Left forelimb (tissue), 1 donor: ENCODE data around the gene PDGFA.

Experiments used
- DNase-seq: peaks from one replicate; pipeline ENCODE4 v3.0.0-alpha.2; 2018; ENCODE audit warnings: low spot score

PDGFA gene

GRCh38 chr7:489876-490275 lies 29.8 kb downstream of the PDGFA start:
- no peak for DNase-seq

- no peak for DNase-seq
Observed at GRCh38 chr7:486216-486743, 33.4 kb downstream of the PDGFA start.

GRCh38 chr7:485188-486081 lies 34.2 kb downstream of the PDGFA start:
- no peak for DNase-seq

GRCh38 chr7:484356-485101 lies 35.1 kb downstream of the PDGFA start:
- no peak for DNase-seq

- no peak for DNase-seq
Observed at GRCh38 chr7:483656-484355, 35.8 kb downstream of the PDGFA start.

- DNase-seq, result no peak
Observed at GRCh38 chr7:482521-483083, 37.0 kb downstream of the PDGFA start.

- DNase-seq, result no peak
Observed at GRCh38 chr7:481219-481930, 38.3 kb downstream of the PDGFA start.

GRCh38 chr7:480531-481218 lies 39.0 kb downstream of the PDGFA start:
- no peak for DNase-seq

- no peak for DNase-seq
Observed at GRCh38 chr7:479948-480499, 39.6 kb downstream of the PDGFA start.

- DNase-seq, result no peak
Observed at GRCh38 chr7:479115-479947, 40.3 kb downstream of the PDGFA start.

GRCh38 chr7:477626-478220 lies 41.9 kb downstream of the PDGFA start:
- DNase-seq, result no peak

GRCh38 chr7:476736-477360 lies 42.8 kb downstream of the PDGFA start:
- no peak for DNase-seq

- DNase-seq, result no peak
Observed at GRCh38 chr7:475951-476441, 43.6 kb downstream of the PDGFA start.

- DNase-seq, result no peak
Observed at GRCh38 chr7:475425-475728, 44.3 kb downstream of the PDGFA start.

- DNase-seq, result no peak
Observed at GRCh38 chr7:474605-475424, 44.8 kb downstream of the PDGFA start.

- no peak for DNase-seq
Observed at GRCh38 chr7:473870-474604, 45.6 kb downstream of the PDGFA start.

- DNase-seq, result no peak
Observed at GRCh38 chr7:473211-473734, 46.4 kb downstream of the PDGFA start.
